HCT116 (cell line): ENCODE results near the gene EXOC4. TPM values are rescaled to one million over a fixed set of nuclear protein-coding genes. Genes with fewer than 3 reads are reported as not detected.

Experiments used
- ATAC-seq: fragments of 200-7000 bp; cut with Tn5 transposase; 2 replicates; pipeline ENCODE4 v1.9.1; 2020; ENCODE audit warnings: mild to moderate bottlenecking, moderate library complexity
- BruUV-seq: library from RNA; stranded (reverse); fragments of 400-500 nt; replicated peaks from 2 replicates; lab custom pipeline; 2021; lab: Mats Ljungman, UMichigan
- CTCF ChIA-PET: fragments of 300-600 bp; sonication (Branson Sonifier 250); formaldehyde crosslinking; loops from one replicate; lab custom pipeline; 2021; ENCODE audit warnings: antibody characterized with exemption; lab: Charles Lee
- POLR2A ChIA-PET: fragments of 300-600, 350-600 bp; sonication (Branson Sonifier 250); formaldehyde crosslinking; loops from one replicate; lab custom pipeline; 2021; ENCODE audit warnings: antibody characterized with exemption; lab: Charles Lee
- RAD21 ChIA-PET, 2 experiments: fragments of 300-600 bp; sonication (Branson Sonifier 250); formaldehyde crosslinking; loops; one replicate each; lab custom pipeline; 2023; ENCODE audit warnings: low total read pairs in 2 of 2; ENCODE audit not compliant: uncharacterized antibody in 2 of 2, unreplicated experiment in 2 of 2, low non-redundant PET in 1 of 2; lab: Charles Lee
- DNase-seq: peaks from one replicate; pipeline ENCODE4 v3.0.0-alpha.2; 2010; ENCODE audit warnings: low read depth, low spot score
- H2AFZ ChIP-seq: fragments of 200-600 bp; shearing (Covaris generic), sonication (generic); 2 replicates; pipeline ENCODE4 v1.6.1; 2017; ENCODE audit warnings: low read depth, mixed run types, mixed read lengths, antibody characterized with exemption, low read length; ENCODE audit not compliant: poor library complexity, severe bottlenecking
- H3K27ac ChIP-seq: 2 replicates; pipeline ENCODE4 v1.5.1; 2012; ENCODE audit warnings: low read depth, low read length
- H3K27me3 ChIP-seq: fragments of 200-600 bp; sonication (generic); 2 replicates; pipeline ENCODE4 v1.6.1; 2016; ENCODE audit warnings: mixed run types, low read length, mixed read lengths; ENCODE audit not compliant: insufficient read depth
- H3K36me3 ChIP-seq, 2 experiments: fragments of 200-500 bp in 1 of 2; fragments of 200-600 bp in 1 of 2; sonication (Bioruptor generic) in 1 of 2; sonication (generic) in 1 of 2; 2 replicates each; pipeline versions ENCODE4 v1.5.1 to v1.6.1; 2014 to 2016; ENCODE audit warnings: low read length in 2 of 2, inconsistent platforms in 1 of 2, mixed read lengths in 1 of 2, mixed run types in 1 of 2; ENCODE audit not compliant: insufficient read depth in 2 of 2, control insufficient read depth in 1 of 2
- H3K4me1 ChIP-seq, 2 experiments: fragments of 200-600 bp in 1 of 2; sonication (generic) in 1 of 2; 2 replicates each; pipeline versions ENCODE4 v1.5.1 to v1.6.1; 2012 to 2017; ENCODE audit warnings: low read length in 2 of 2, inconsistent platforms in 1 of 2, mild to moderate bottlenecking in 1 of 2, mixed read lengths in 1 of 2, mixed run types in 1 of 2, moderate library complexity in 1 of 2; ENCODE audit not compliant: insufficient read depth in 2 of 2, control insufficient read depth in 1 of 2
- H3K4me2 ChIP-seq: fragments of 200-600 bp; sonication (generic); 2 replicates; pipeline ENCODE4 v1.6.1; 2017; ENCODE audit warnings: mixed run types, low read length, mixed read lengths
- H3K4me3 ChIP-seq, 2 experiments: fragments of 200-600 bp in 1 of 2; sonication (generic) in 1 of 2; replicated peaks in 1 of 2; 2 replicates each; pipeline ENCODE4 v1.5.1; 2011 to 2016; ENCODE audit warnings: low read length in 2 of 2, control low read depth in 1 of 2, low read depth in 1 of 2, mild to moderate bottlenecking in 1 of 2, mixed read lengths in 1 of 2, mixed run types in 1 of 2
- H3K79me2 ChIP-seq: fragments of 200-600 bp; sonication (generic); 2 replicates; pipeline ENCODE4 v1.6.1; 2017; ENCODE audit warnings: mild to moderate bottlenecking, mixed run types, low read length, moderate library complexity, mixed read lengths; ENCODE audit not compliant: insufficient read depth
- H3K9ac ChIP-seq: fragments of 200-600 bp; sonication (generic); 2 replicates; pipeline ENCODE4 v1.6.1; 2016; ENCODE audit warnings: low read length, mixed read lengths
- H3K9me2 ChIP-seq: fragments of 200-600 bp; sonication (generic), shearing (Covaris generic); 2 replicates; pipeline ENCODE4 v1.6.1; 2017; ENCODE audit warnings: mixed run types, mild to moderate bottlenecking, moderate library complexity; ENCODE audit not compliant: insufficient read depth
- H3K9me3 ChIP-seq, 2 experiments: fragments of 200-500 bp in 1 of 2; fragments of 200-600 bp in 1 of 2; sonication (Bioruptor generic) in 1 of 2; sonication (generic) in 1 of 2; 2 replicates each; pipeline ENCODE4 v1.6.1; 2014 to 2017; ENCODE audit warnings: low read length in 2 of 2, mixed read lengths in 2 of 2, inconsistent platforms in 1 of 2, low read depth in 1 of 2, mild to moderate bottlenecking in 1 of 2, mixed run types in 1 of 2, moderate library complexity in 1 of 2; ENCODE audit not compliant: control insufficient read depth in 1 of 2, insufficient read depth in 1 of 2
- H4K20me1 ChIP-seq: fragments of 200-600 bp; sonication (generic), shearing (Covaris generic); 2 replicates; pipeline ENCODE4 v1.6.1; 2017; ENCODE audit warnings: mixed run types, mild to moderate bottlenecking, moderate library complexity; ENCODE audit not compliant: insufficient read depth
- CBX3 ChIP-seq: IDR thresholded peaks from 2 replicates; pipeline ENCODE4 v1.6.1; 2012; ENCODE audit warnings: low read depth
- EZH2 ChIP-seq: fragments of 200-600 bp; sonication (generic); IDR thresholded peaks from 2 replicates; pipeline ENCODE4 v1.6.1; 2017; ENCODE audit warnings: antibody characterized with exemption, mixed run types
- EZH2phosphoT487 ChIP-seq: fragments of 200-600 bp; IDR thresholded peaks from 2 replicates; pipeline ENCODE4 v1.6.1; 2018; ENCODE audit warnings: antibody characterized with exemption, borderline replicate concordance
- FOSL1 ChIP-seq: IDR thresholded peaks from 2 replicates; pipeline ENCODE4 v1.6.1; 2012; ENCODE audit warnings: low read depth
- POLR2A ChIP-seq: IDR thresholded peaks from 2 replicates; pipeline ENCODE4 v1.7.0; 2011; ENCODE audit warnings: borderline replicate concordance; ENCODE audit not compliant: insufficient read depth, insufficient read length; ENCODE audit errors: extremely low read depth
- POLR2AphosphoS5 ChIP-seq: IDR thresholded peaks from 2 replicates; pipeline ENCODE4 v1.6.1; 2011; ENCODE audit warnings: mild to moderate bottlenecking, low read depth, low read length, moderate library complexity
- SP1 ChIP-seq: IDR thresholded peaks from 2 replicates; pipeline ENCODE4 v1.6.1; 2012; ENCODE audit warnings: low read depth
- TCF7L2 ChIP-seq: IDR thresholded peaks from 2 replicates; pipeline ENCODE4 v1.7.0; 2011; ENCODE audit warnings: borderline replicate concordance, inconsistent platforms; ENCODE audit not compliant: insufficient read depth, insufficient read length; ENCODE audit errors: extremely low read depth
- ZNF274 ChIP-seq: fragments of 200-500 bp; sonication (Bioruptor generic); IDR thresholded peaks from 2 replicates; pipeline ENCODE4 v1.6.1; 2014; ENCODE audit warnings: mild to moderate bottlenecking, low read depth, low read length, inconsistent platforms
- intact Hi-C: fragments of 100-400 bp; cut with micrococcal nuclease; formaldehyde crosslinking; loops from 2 replicates; pipeline ENCODE4 v1.10.0; 2022
- total RNA-seq: library from RNA; stranded (reverse); gene quantifications from one replicate; pipeline ENCODE4 v1.2.1, GENCODE V29; 2021; ENCODE audit not compliant: unreplicated experiment
- TF ChIP-seq, protein P1 (sequence below): IDR thresholded peaks from 2 replicates; pipeline ENCODE4 v1.6.1; 2012
- TF ChIP-seq, protein P2 (sequence below): IDR thresholded peaks from 2 replicates; pipeline ENCODE4 v1.6.1; 2011; ENCODE audit warnings: mild to moderate bottlenecking, low read length, moderate library complexity; ENCODE audit not compliant: insufficient replicate concordance; ENCODE audit errors: extremely low read depth

The EXOC4 gene
- total RNA-seq, 1 experiment from 2014 or later, result 40.3 TPM

DNA sequence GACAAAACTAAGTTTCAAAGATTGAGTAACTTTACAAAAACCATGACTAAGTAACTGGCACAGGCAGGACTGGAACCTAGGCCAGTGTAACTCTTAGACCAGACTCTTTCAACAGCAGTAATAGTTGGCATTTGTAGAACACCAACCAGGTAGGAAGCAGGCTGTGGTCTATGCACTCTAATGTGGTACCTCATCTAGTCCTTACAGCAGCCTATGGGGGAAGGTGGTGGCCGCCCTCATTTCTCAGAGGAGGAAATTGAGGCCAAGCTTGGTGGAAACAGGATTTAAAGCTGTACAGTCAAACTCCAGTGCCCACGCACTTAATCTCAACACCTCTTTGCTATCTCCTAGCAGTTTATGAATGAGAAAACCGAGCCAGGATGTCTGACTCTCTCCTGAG is 708.8 kb downstream of the EXOC4 start:
- intact Hi-C loops, result no loop called here
- Histone ChIP-seq H3K9me3 (no peaks in the 10 kb centered on the region), H3K4me2 (no peak overlapping the region), H4K20me1 (no peaks in the 10 kb centered on the region), H2AFZ (no peak overlapping the region), H3K9ac (no peak overlapping the region), H3K27me3 (no peaks in the 10 kb centered on the region), H3K79me2 (no peaks in the 10 kb centered on the region), H3K4me3 (no peak overlapping the region), H3K27ac (no peak overlapping the region), H3K4me1 (no peaks in the 10 kb centered on the region), H3K36me3 (no peaks in the 10 kb centered on the region), H3K9me2 (no peaks in the 10 kb centered on the region)
- BruUV-seq, result no TSS peak
- CTCF ChIA-PET, result interaction anchor here (0.5 kb wide), 1 partner anchor 169 kb away, joined by 3 read pairs; no protein-coding TSS in a partner anchor
- RAD21 ChIA-PET, result no interaction called here
- DNase-seq (no peak), ATAC-seq (no peak)
- TF ChIP-seq, protein P1, sequence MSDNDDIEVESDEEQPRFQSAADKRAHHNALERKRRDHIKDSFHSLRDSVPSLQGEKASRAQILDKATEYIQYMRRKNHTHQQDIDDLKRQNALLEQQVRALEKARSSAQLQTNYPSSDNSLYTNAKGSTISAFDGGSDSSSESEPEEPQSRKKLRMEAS, result no peak
- no peak for TF ChIP-seq EZH2phosphoT487
- POLR2A ChIA-PET, result no interaction called here

DNA sequence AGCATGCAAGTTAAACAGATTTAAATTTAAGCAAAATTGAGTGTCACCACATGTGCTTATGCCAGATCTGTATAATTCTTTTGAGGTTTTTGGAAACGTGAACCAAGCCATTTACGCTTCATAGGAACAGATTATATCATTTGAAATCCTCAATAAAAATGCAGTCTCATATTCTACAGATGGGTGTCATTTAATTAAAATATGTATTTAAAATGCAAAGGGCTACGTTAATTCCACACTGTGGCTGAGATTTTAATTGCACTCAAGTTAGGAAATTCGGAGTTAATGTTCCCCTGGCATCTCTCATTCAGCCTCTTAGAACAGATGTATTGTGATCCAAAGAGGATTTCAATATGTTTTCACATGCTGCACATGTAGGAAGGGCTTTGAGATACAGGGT is 709.8 kb downstream of the EXOC4 start:
- no peaks in the 10 kb centered on the region for H3K27me3 ChIP-seq
- no peaks in the 10 kb centered on the region for H3K9me3 ChIP-seq
- BruUV-seq, result no TSS peak
- TF ChIP-seq, protein P2, sequence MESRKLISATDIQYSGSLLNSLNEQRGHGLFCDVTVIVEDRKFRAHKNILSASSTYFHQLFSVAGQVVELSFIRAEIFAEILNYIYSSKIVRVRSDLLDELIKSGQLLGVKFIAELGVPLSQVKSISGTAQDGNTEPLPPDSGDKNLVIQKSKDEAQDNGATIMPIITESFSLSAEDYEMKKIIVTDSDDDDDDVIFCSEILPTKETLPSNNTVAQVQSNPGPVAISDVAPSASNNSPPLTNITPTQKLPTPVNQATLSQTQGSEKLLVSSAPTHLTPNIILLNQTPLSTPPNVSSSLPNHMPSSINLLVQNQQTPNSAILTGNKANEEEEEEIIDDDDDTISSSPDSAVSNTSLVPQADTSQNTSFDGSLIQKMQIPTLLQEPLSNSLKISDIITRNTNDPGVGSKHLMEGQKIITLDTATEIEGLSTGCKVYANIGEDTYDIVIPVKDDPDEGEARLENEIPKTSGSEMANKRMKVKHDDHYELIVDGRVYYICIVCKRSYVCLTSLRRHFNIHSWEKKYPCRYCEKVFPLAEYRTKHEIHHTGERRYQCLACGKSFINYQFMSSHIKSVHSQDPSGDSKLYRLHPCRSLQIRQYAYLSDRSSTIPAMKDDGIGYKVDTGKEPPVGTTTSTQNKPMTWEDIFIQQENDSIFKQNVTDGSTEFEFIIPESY, result no peak
- TF ChIP-seq CBX3 (no peak), SP1 (no peak), FOSL1 (no peak), POLR2A (no peak), POLR2AphosphoS5 (no peak), EZH2 (no peak), ZNF274 (no peak), TCF7L2 (no peak)
- no peaks in the 10 kb centered on the region for H4K20me1 ChIP-seq
- H3K9me2 ChIP-seq, result no peaks in the 10 kb centered on the region
- H3K27ac ChIP-seq, result no peak overlapping the region
- ATAC-seq, result no peak
- no peaks in the 10 kb centered on the region for H3K36me3 ChIP-seq
- H3K4me2 ChIP-seq, result no peak overlapping the region
- H3K9ac ChIP-seq, result no peak overlapping the region
- ChIA-PET POLR2A (no interaction called here), RAD21 (no interaction called here), CTCF (no interaction called here)
- no peak overlapping the region for H2AFZ ChIP-seq
- no peaks in the 10 kb centered on the region for H3K4me1 ChIP-seq
- no peaks in the 10 kb centered on the region for H3K79me2 ChIP-seq
- DNase-seq, result no peak
- intact Hi-C loops, result no loop called here
- no peak overlapping the region for H3K4me3 ChIP-seq
